GM12878 (cell line): ENCODE data around the gene IL36A. TPM values are rescaled to one million over a fixed set of nuclear protein-coding genes. Genes with fewer than 3 reads are reported as not detected.

ENCODE experiments used
- ATAC-seq: fragments of 200-7000 bp; cut with Tn5 transposase; 3 replicates; pipeline ENCODE4 v1.9.1; 2020; ENCODE audit warnings: mild to moderate bottlenecking, moderate library complexity
- BruUV-seq: library from RNA; stranded (reverse); fragments of 400-500 nt; replicated peaks from 2 replicates; lab custom pipeline; 2021; lab: Mats Ljungman, UMichigan
- CTCF ChIA-PET: fragments of 300-600 bp; sonication (Branson Sonifier 250); formaldehyde crosslinking; extraction: SDS; loops from one replicate; lab custom pipeline; 2021; ENCODE audit warnings: inconsistent platforms; lab: Yijun Ruan, JAX
- POLR2A ChIA-PET: fragments of 350-600 bp; formaldehyde crosslinking; extraction: SDS; loops from one replicate; lab custom pipeline; 2021; ENCODE audit warnings: inconsistent platforms; lab: Charles Lee
- RAD21 ChIA-PET: fragments of 300-600 bp; sonication (Branson Sonifier 250); formaldehyde crosslinking; loops from one replicate; lab custom pipeline; 2023; ENCODE audit warnings: antibody characterized with exemption; ENCODE audit not compliant: unreplicated experiment; lab: Charles Lee
- SMC1A ChIA-PET: fragments of 300-600 bp; sonication (Branson Sonifier 250); formaldehyde crosslinking; loops from one replicate; lab custom pipeline; 2023; ENCODE audit not compliant: unreplicated experiment, uncharacterized antibody; lab: Charles Lee
- DNase-seq: peaks from one replicate; pipeline ENCODE4 v3.0.0-alpha.2; 2011; ENCODE audit warnings: low read depth, low spot score
- FAIRE-seq: peaks from 3 replicates; lab custom pipeline; 2011; peaks lifted over from hg19 to GRCh38; lab: Jason Lieb, UNC
- H2AFZ ChIP-seq: 2 replicates; pipeline ENCODE4 v1.6.0; 2011; ENCODE audit warnings: low read depth, low read length, control low read depth; ENCODE audit not compliant: control insufficient read depth
- H3K27ac ChIP-seq: 2 replicates; pipeline ENCODE4 v1.5.1; 2011; ENCODE audit warnings: control low read depth; ENCODE audit not compliant: control insufficient read depth, insufficient read depth
- H3K27me3 ChIP-seq, 2 experiments: replicated peaks in 1 of 2; 2 replicates each; pipeline versions ENCODE4 v1.6.0 to v1.6.1; 2011; ENCODE audit warnings: low read length in 1 of 2; ENCODE audit not compliant: control insufficient read depth in 2 of 2, insufficient read depth in 2 of 2
- H3K36me3 ChIP-seq, 2 experiments: 2 replicates each; pipeline ENCODE4 v1.5.1; 2011; ENCODE audit warnings: low read length in 1 of 2; ENCODE audit not compliant: control insufficient read depth in 2 of 2, insufficient read depth in 2 of 2
- H3K4me1 ChIP-seq: 2 replicates; pipeline ENCODE4 v1.6.1; 2011; ENCODE audit warnings: mild to moderate bottlenecking, low read length, moderate library complexity, mixed read lengths; ENCODE audit not compliant: control insufficient read depth, insufficient read depth
- H3K4me2 ChIP-seq: 2 replicates; pipeline ENCODE4 v1.6.0; 2011; ENCODE audit warnings: control low read depth; ENCODE audit not compliant: control insufficient read depth, insufficient read depth
- H3K4me3 ChIP-seq: fragments of 200-600 bp; sonication (generic); 2 replicates; pipeline ENCODE4 v1.5.1; 2016
- H3K79me2 ChIP-seq: 2 replicates; pipeline ENCODE4 v1.6.0; 2011; ENCODE audit warnings: low read length; ENCODE audit not compliant: control insufficient read depth, insufficient read depth
- H3K9ac ChIP-seq: 2 replicates; pipeline ENCODE4 v1.8.0; 2011; ENCODE audit warnings: low read length, control low read depth, mixed read lengths; ENCODE audit not compliant: control insufficient read depth, insufficient read depth
- H3K9me3 ChIP-seq: replicated peaks from 3 replicates; pipeline ENCODE4 v1.5.1; 2011; ENCODE audit warnings: mild to moderate bottlenecking, low read length; ENCODE audit not compliant: control insufficient read depth, insufficient read depth
- H4K20me1 ChIP-seq: 2 replicates; pipeline ENCODE4 v1.6.0; 2011; ENCODE audit not compliant: control insufficient read depth, insufficient read depth
- ESRRA ChIP-seq: IDR thresholded peaks from 2 replicates; pipeline ENCODE4 v1.6.1; 2012; ENCODE audit warnings: mild to moderate bottlenecking, low read length, improper control_type of control experiment
- ETV6 ChIP-seq, 2 experiments: fragments of 450-650 bp in 1 of 2; IDR thresholded peaks in 1 of 2; conservative IDR thresholded peaks in 1 of 2; 2 replicates each; pipeline ENCODE4 v1.6.1; 2014; ENCODE audit warnings: antibody characterized with exemption in 1 of 2, borderline replicate concordance in 1 of 2, low read depth in 1 of 2, mild to moderate bottlenecking in 1 of 2, moderate library complexity in 1 of 2
- HDAC2 ChIP-seq: fragments of 200-600 bp; sonication (generic); IDR thresholded peaks from 2 replicates; pipeline ENCODE4 v1.6.1; 2017
- JUND ChIP-seq: IDR thresholded peaks from 2 replicates; pipeline ENCODE4 v1.6.1; 2012; ENCODE audit warnings: low read depth, mild to moderate bottlenecking, low read length, improper control_type of control experiment, moderate library complexity
- KLF5 ChIP-seq: fragments of 450-650 bp; IDR thresholded peaks from 2 replicates; pipeline ENCODE4 v1.6.1; 2014; ENCODE audit warnings: mild to moderate bottlenecking; ENCODE audit not compliant: partially characterized antibody
- MEF2A ChIP-seq: IDR thresholded peaks from 2 replicates; pipeline ENCODE4 v1.6.1; 2011; ENCODE audit warnings: low read depth, mild to moderate bottlenecking, low read length, moderate library complexity; ENCODE audit not compliant: insufficient read depth
- MEF2B ChIP-seq: fragments of 450-650 bp; IDR thresholded peaks from 2 replicates; pipeline ENCODE4 v1.6.1; 2018; ENCODE audit warnings: mild to moderate bottlenecking, moderate library complexity; ENCODE audit not compliant: partially characterized antibody, poor library complexity, severe bottlenecking
- SREBF2 ChIP-seq: IDR thresholded peaks from 2 replicates; pipeline ENCODE4 v1.6.1; 2012; ENCODE audit warnings: mild to moderate bottlenecking, low read length
- STAT3 ChIP-seq: IDR thresholded peaks from 2 replicates; pipeline ENCODE4 v1.6.1; 2011; ENCODE audit warnings: low read depth, low read length, improper control_type of control experiment
- ZNF24 ChIP-seq: fragments of 450-650 bp; IDR thresholded peaks from 2 replicates; pipeline ENCODE4 v1.6.1; 2017; ENCODE audit warnings: antibody characterized with exemption, mild to moderate bottlenecking
- WGBS: methylation state at CpG from one replicate; pipeline ENCODE4 v1.1.6; 2016; ENCODE audit warnings: low lambda C conversion rate; ENCODE audit not compliant: insufficient replicate concordance, insufficient coverage; ENCODE audit errors: missing lambda C conversion rate; 5-methylcytosine and 5-hydroxymethylcytosine counted together
- in situ Hi-C: fragments of 300-500 bp; cut with MboI; formaldehyde crosslinking; loops from 9 replicates; pipeline ENCODE4 v1.14.3; 2018; ENCODE audit warnings: mixed read lengths
- intact Hi-C: fragments of 100-400 bp; cut with micrococcal nuclease; formaldehyde crosslinking; loops from one replicate; pipeline ENCODE4 v1.14.2; 2022; ENCODE audit not compliant: unreplicated experiment
- polyA plus RNA-seq, 11 experiments: library from polyadenylated mRNA; depleted of rRNA in 4 of 11; unstranded in 6 of 11; stranded (reverse) in 5 of 11; fragments of >200 nt; fragmentation: Nextera tagmentation in 4 of 11; fragmentation: Illumina TruSeq in 1 of 11; extraction: Ambion mirVana in 4 of 11; extraction: Trizol in 1 of 11; gene quantifications; 1 replicate in 1 of 11; 2 replicates in 10 of 11; pipeline versions ENCODE4 v1.2.1 to v1.2.3, GENCODE V29; 2011 to 2016; ENCODE audit warnings: inconsistent platforms in 2 of 11, missing spikeins in 2 of 11, low read depth in 1 of 11
- total RNA-seq, 4 experiments: library from RNA; depleted of rRNA in 3 of 4; stranded (reverse); fragments of >200 nt in 3 of 4; fragmentation: Illumina TruSeq in 1 of 4; extraction: Trizol in 1 of 4; gene quantifications; 2 replicates each; pipeline versions ENCODE4 v1.2.1 to v1.2.3, GENCODE V29; 2013 to 2021
- TF ChIP-seq, protein P1 (sequence below): fragments of 450-650 bp; IDR thresholded peaks from 2 replicates; pipeline ENCODE4 v1.6.1; 2016; ENCODE audit warnings: mild to moderate bottlenecking, moderate library complexity, borderline replicate concordance
- TF ChIP-seq, protein P2 (sequence below): fragments of 450-650 bp; IDR thresholded peaks from 2 replicates; pipeline ENCODE4 v1.6.1; 2018; ENCODE audit warnings: mild to moderate bottlenecking, low read depth, moderate library complexity; ENCODE audit not compliant: partially characterized antibody

The IL36A gene
- total and polyA plus RNA-seq, 10 of the 15 experiments (the other 5 are each of a cell fraction or from before 2014, with no cell fraction given) = not detected

DNA sequence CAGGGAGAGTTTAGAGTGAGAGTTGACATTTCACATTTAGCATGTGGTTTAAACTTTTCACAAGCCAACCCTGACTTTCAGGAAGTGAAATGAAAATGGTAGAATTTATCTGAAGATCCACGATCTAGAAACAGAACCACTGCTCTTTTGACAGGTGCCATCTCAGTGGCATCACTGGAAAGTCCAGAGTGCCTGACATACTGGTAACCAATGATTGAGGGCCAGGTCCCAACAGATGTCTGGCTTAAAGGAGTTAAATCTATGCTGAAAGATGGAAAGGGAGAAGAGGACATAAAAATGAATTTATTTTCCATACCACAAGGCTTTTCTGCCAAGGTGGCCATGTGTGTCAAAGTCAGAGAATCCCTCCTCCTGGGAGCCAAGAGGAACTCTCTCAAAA, 24.7 kb upstream of the IL36A start (continued):
- TF ChIP-seq, protein P1, sequence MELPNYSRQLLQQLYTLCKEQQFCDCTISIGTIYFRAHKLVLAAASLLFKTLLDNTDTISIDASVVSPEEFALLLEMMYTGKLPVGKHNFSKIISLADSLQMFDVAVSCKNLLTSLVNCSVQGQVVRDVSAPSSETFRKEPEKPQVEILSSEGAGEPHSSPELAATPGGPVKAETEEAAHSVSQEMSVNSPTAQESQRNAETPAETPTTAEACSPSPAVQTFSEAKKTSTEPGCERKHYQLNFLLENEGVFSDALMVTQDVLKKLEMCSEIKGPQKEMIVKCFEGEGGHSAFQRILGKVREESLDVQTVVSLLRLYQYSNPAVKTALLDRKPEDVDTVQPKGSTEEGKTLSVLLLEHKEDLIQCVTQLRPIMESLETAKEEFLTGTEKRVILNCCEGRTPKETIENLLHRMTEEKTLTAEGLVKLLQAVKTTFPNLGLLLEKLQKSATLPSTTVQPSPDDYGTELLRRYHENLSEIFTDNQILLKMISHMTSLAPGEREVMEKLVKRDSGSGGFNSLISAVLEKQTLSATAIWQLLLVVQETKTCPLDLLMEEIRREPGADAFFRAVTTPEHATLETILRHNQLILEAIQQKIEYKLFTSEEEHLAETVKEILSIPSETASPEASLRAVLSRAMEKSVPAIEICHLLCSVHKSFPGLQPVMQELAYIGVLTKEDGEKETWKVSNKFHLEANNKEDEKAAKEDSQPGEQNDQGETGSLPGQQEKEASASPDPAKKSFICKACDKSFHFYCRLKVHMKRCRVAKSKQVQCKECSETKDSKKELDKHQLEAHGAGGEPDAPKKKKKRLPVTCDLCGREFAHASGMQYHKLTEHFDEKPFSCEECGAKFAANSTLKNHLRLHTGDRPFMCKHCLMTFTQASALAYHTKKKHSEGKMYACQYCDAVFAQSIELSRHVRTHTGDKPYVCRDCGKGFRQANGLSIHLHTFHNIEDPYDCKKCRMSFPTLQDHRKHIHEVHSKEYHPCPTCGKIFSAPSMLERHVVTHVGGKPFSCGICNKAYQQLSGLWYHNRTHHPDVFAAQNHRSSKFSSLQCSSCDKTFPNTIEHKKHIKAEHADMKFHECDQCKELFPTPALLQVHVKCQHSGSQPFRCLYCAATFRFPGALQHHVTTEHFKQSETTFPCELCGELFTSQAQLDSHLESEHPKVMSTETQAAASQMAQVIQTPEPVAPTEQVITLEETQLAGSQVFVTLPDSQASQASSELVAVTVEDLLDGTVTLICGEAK = no peak
- TF ChIP-seq MEF2A = no peak

DNA sequence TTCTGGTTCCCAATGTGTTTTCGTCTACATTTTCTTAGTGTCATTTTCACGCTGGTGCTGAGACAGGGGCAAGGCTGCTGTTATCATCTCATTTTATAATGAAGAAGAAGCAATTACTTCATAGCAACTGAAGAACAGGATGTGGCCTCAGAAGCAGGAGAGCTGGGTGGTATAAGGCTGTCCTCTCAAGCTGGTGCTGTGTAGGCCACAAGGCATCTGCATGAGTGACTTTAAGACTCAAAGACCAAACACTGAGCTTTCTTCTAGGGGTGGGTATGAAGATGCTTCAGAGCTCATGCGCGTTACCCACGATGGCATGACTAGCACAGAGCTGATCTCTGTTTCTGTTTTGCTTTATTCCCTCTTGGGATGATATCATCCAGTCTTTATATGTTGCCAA, 20.2 kb upstream of the IL36A start:
- Histone ChIP-seq H3K27ac (no peak overlapping the region), H2AFZ (no peak overlapping the region), H3K27me3 (no peaks in the 10 kb centered on the region), H3K9me3 (no peaks in the 10 kb centered on the region; the same call in 2 of the 3 replicates), H3K4me3 (no peak overlapping the region), H3K4me1 (peaks cover 2% of the 10 kb centered on the region; the same call in 1 of the 2 replicates), H3K9ac (no peak overlapping the region), H3K4me2 (no peak overlapping the region), H3K79me2 (no peaks in the 10 kb centered on the region), H3K36me3 (no peaks in the 10 kb centered on the region), H4K20me1 (no peaks in the 10 kb centered on the region)
- FAIRE-seq = no peak
- ChIA-PET POLR2A (interaction anchor here (0.6 kb wide), 1 partner anchor 47 kb away, joined by 6 read pairs; no protein-coding TSS in a partner anchor), RAD21 (interaction anchor here (1.3 kb wide), 1 partner anchor 26 kb away, joined by 3 read pairs; no protein-coding TSS in a partner anchor), SMC1A (no interaction called here), CTCF (interaction anchor here (1.2 kb wide), 1 partner anchor 29 kb away, joined by 4 read pairs; no protein-coding TSS in a partner anchor)
- no TSS peak for BruUV-seq
- no peak for DNase-seq
- in situ Hi-C loops = no loop called here
- ATAC-seq = no peak
- 44% methylated on average over 5 of the region's 5 CpGs for WGBS
- intact Hi-C loops = no loop called here
- no peak for TF ChIP-seq KLF5
- no peak for TF ChIP-seq MEF2B
- no peak for TF ChIP-seq HDAC2
- TF ChIP-seq, protein P2, sequence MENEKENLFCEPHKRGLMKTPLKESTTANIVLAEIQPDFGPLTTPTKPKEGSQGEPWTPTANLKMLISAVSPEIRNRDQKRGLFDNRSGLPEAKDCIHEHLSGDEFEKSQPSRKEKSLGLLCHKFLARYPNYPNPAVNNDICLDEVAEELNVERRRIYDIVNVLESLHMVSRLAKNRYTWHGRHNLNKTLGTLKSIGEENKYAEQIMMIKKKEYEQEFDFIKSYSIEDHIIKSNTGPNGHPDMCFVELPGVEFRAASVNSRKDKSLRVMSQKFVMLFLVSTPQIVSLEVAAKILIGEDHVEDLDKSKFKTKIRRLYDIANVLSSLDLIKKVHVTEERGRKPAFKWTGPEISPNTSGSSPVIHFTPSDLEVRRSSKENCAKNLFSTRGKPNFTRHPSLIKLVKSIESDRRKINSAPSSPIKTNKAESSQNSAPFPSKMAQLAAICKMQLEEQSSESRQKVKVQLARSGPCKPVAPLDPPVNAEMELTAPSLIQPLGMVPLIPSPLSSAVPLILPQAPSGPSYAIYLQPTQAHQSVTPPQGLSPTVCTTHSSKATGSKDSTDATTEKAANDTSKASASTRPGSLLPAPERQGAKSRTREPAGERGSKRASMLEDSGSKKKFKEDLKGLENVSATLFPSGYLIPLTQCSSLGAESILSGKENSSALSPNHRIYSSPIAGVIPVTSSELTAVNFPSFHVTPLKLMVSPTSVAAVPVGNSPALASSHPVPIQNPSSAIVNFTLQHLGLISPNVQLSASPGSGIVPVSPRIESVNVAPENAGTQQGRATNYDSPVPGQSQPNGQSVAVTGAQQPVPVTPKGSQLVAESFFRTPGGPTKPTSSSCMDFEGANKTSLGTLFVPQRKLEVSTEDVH = no peak
- no peak for TF ChIP-seq ZNF24
- no peak for TF ChIP-seq ESRRA
- TF ChIP-seq SREBF2 = no peak
- no peak for TF ChIP-seq STAT3
- TF ChIP-seq ETV6 (conservative IDR thresholded peaks at IDR 0.05 in 1 of 2, IDR thresholded peaks at IDR 0.05 in 1 of 2; ENCODE audit: borderline replicate concordance in 1 of 2, low read depth in 1 of 2) = no peak
- TF ChIP-seq JUND = no peak
